Stomach (tissue), 9 donors: ENCODE results near the gene LTBR. TPM values are rescaled to one million over a fixed set of nuclear protein-coding genes. Genes with fewer than 3 reads are reported as not detected.

Source experiments
- DNase-seq, 2 donors: peaks; one replicate each; pipeline versions ENCODE4 v3.0.0 to v3.0.0-alpha.2; 2013 to 2019
- H3K27ac ChIP-seq, 5 donors: fragments of 200-600 bp in 4 of 5; sonication (generic) in 4 of 5; one replicate each; pipeline ENCODE4 v1.5.1; 2013 to 2019; ENCODE audit warnings: mild to moderate bottlenecking in 1 of 5, moderate library complexity in 1 of 5
- H3K27me3 ChIP-seq, 3 donors: fragments of 200-600 bp; sonication (generic); one replicate each; pipeline ENCODE4 v1.5.1; 2017 to 2019; ENCODE audit warnings: mixed run types in 1 of 3
- H3K36me3 ChIP-seq, 4 donors: fragments of 200-600 bp; sonication (generic); 1 replicate in 3 of 4; 2 replicates in 1 of 4; pipeline ENCODE4 v1.5.1; 2016 to 2019
- H3K4me1 ChIP-seq, 4 donors: fragments of 200-600 bp; sonication (generic); one replicate each; pipeline ENCODE4 v1.5.1; 2016 to 2019
- H3K4me3 ChIP-seq, 4 donors: fragments of 200-600 bp; sonication (generic) in 3 of 4; one replicate each; pipeline ENCODE4 v1.5.1; 2016 to 2019; ENCODE audit warnings: mild to moderate bottlenecking in 1 of 4
- H3K9me3 ChIP-seq, 4 donors: fragments of 200-600 bp; sonication (generic); one replicate each; pipeline ENCODE4 v1.5.1; 2016 to 2019
- CTCF ChIP-seq, 7 experiments: fragments of 450-650 bp in 4 of 7; fragments of 200-600 bp in 3 of 7; sonication (generic) in 3 of 7; IDR thresholded peaks; one replicate each; pipeline ENCODE4 v1.5.1; 2016 to 2019; ENCODE audit warnings: antibody characterized with exemption in 7 of 7, control low read depth in 2 of 7, mild to moderate bottlenecking in 1 of 7
- EP300 ChIP-seq: sonication (generic); formaldehyde crosslinking; IDR thresholded peaks from one replicate; pipeline ENCODE4 v1.6.1; 2017; ENCODE audit warnings: antibody characterized with exemption
- POLR2A ChIP-seq, 4 donors: fragments of 450-650 bp; IDR thresholded peaks; one replicate each; pipeline ENCODE4 v1.6.1; 2016; ENCODE audit warnings: antibody characterized with exemption in 4 of 4, control low read depth in 2 of 4, mild to moderate bottlenecking in 1 of 4, moderate library complexity in 1 of 4
- POLR2AphosphoS5 ChIP-seq, 3 donors: sonication (generic); formaldehyde crosslinking; IDR thresholded peaks; one replicate each; pipeline ENCODE4 v1.6.1; 2016; ENCODE audit warnings: antibody characterized with exemption in 3 of 3
- WGBS, 5 donors: extraction: QIAGEN DNeasy Blood & Tissue Kit in 3 of 5; methylation state at CpG; one replicate each; pipeline versions ENCODE4 v1.1.5 to v1.1.7; 2013 to 2018; 5-methylcytosine and 5-hydroxymethylcytosine counted together
- intact Hi-C: fragments of 100-400 bp; cut with DNase I; formaldehyde crosslinking; loops from one replicate; pipeline ENCODE4 v1.15.1; 2023; ENCODE audit warnings: low total_unique reads
- polyA plus RNA-seq, 3 donors: library from polyadenylated mRNA; stranded (reverse); fragments of 200-250 nt; gene quantifications; one replicate each; pipeline ENCODE4 v1.2.3, GENCODE V29; 2013
- total RNA-seq, 5 donors: library from RNA; depleted of rRNA; stranded (reverse); fragments of >200 nt; gene quantifications; one replicate each; pipeline versions ENCODE4 v1.1.0 to v1.2.3, GENCODE V29; 2014 to 2016
- donor health status: healthy with polysubstance abuse.
- donor health status: Bipolar disorder and iron deficiency.
- donor health status: healthy.

The LTBR gene
- total and polyA plus RNA-seq, 8 donors = 27.5 to 471 (median 62.3) TPM

DNA sequence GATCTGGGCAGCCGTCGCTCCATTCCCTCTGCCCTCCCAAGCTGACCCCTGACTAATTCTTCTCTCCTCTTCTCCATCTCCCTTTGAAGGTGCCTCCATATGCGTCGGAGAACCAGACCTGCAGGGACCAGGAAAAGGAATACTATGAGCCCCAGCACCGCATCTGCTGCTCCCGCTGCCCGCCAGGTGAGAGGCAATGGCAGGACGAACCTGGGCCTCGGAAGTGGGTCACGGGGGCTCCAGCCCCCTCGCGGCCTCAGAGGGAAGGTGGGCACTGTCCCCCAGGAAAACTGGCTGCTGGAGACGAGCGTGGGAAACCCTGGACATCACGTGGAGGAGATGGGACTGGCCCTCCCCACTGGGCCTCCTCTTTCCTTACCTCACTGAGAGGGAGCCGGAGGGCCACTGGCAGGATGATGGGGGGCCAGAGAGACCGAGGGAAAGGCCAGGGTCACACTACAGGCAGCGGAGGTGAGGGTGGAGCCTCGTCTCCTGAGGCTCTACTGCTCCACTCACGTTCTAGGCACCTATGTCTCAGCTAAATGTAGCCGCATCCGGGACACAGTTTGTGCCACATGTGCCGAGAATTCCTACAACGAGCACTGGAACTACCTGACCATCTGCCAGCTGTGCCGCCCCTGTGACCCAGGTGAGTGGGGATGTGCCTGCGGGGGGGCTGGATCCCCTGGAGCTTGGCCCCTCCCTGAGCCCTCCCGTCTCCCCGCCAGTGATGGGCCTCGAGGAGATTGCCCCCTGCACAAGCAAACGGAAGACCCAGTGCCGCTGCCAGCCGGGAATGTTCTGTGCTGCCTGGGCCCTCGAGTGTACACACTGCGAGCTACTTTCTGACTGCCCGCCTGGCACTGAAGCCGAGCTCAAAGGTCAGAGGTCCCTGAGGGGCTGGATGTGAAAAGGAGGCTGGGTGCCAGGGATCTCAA is 806 bp downstream of the LTBR start:
- H3K36me3 ChIP-seq = peaks cover 31 to 40% (median 37%) of the 10 kb centered on the region in 4 donors
- TF ChIP-seq CTCF (IDR thresholded peaks at IDR 0.05) (no peak), POLR2A (IDR thresholded peaks at IDR 0.05) (no peak), POLR2AphosphoS5 (IDR thresholded peaks at IDR 0.05) (peak in 1 of 3 donors; percentile 14), EP300 (no peak)
- H3K9me3 ChIP-seq = no peaks in the 10 kb centered on the region
- H3K27me3 ChIP-seq = no peaks in the 10 kb centered on the region
- H3K4me1 ChIP-seq = peaks cover 36 to 66% (median 48%) of the 10 kb centered on the region in 4 donors
- intact Hi-C loops = loop anchor here (10.0 kb wide), 1 partner anchor 50 kb away; no protein-coding TSS in a partner anchor
- H3K27ac ChIP-seq = peak overlapping the region; percentile 95 to 98 (median 96)
- no peak for DNase-seq
- peak overlapping the region; percentile 69 to 80 (median 76) for H3K4me3 ChIP-seq
- 22 to 40% (median 36%) methylated on average over 24 to 36 of the region's 36 CpGs for WGBS, 5 donors

DNA sequence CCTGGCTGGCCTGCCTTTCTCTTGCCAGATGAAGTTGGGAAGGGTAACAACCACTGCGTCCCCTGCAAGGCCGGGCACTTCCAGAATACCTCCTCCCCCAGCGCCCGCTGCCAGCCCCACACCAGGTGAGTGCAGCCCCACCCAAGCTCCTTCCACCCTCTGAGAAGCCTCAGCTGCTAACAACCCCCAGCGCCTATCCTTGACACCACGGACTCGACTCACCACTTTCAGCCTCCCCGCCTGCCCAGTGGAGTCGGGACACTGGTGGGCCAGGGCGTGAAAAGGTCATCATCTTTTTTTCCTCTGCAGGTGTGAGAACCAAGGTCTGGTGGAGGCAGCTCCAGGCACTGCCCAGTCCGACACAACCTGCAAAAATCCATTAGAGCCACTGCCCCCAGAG is 2.1 kb downstream of the LTBR start:
- H3K36me3 ChIP-seq = peaks cover 43 to 52% (median 49%) of the 10 kb centered on the region in 4 donors
- peaks cover 39 to 68% (median 50%) of the 10 kb centered on the region in 4 donors for H3K4me1 ChIP-seq
- TF ChIP-seq POLR2AphosphoS5 (IDR thresholded peaks at IDR 0.05) = no peak
- TF ChIP-seq POLR2A (IDR thresholded peaks at IDR 0.05) = no peak
- TF ChIP-seq CTCF (IDR thresholded peaks at IDR 0.05) = no peak
- no peak for TF ChIP-seq EP300
- intact Hi-C loops = loop anchor here (10.0 kb wide), 1 partner anchor 51 kb away; no protein-coding TSS in a partner anchor
- H3K27ac ChIP-seq = peak overlapping the region in 4 of 5 donors; percentile 19 to 97 (median 76)
- peak overlapping the region in 2 of 4 donors; percentile 69 to 74 for H3K4me3 ChIP-seq
- no peaks in the 10 kb centered on the region for H3K27me3 ChIP-seq
- DNase-seq = no peak
- no peaks in the 10 kb centered on the region for H3K9me3 ChIP-seq
- 58 to 81% (median 65%) methylated on average over 8 to 11 of the region's 11 CpGs for WGBS, 5 donors

GRCh38 chr12:6386491-6386890 is 2.5 kb downstream of the LTBR start:
- WGBS, 5 donors = 33 to 55% (median 44%) methylated on average over 1 of the region's 1 CpG
- no peak for DNase-seq
- Histone ChIP-seq H3K27ac (peak overlapping the region in 4 of 5 donors; percentile 11 to 97 (median 76)), H3K27me3 (no peaks in the 10 kb centered on the region), H3K9me3 (no peaks in the 10 kb centered on the region), H3K4me1 (peaks cover 39 to 72% (median 54%) of the 10 kb centered on the region in 4 donors), H3K4me3 (peak overlapping the region in 2 of 4 donors; percentile 69 to 74), H3K36me3 (peaks cover 48 to 57% (median 53%) of the 10 kb centered on the region in 4 donors)
- TF ChIP-seq CTCF (IDR thresholded peaks at IDR 0.05) (no peak), POLR2AphosphoS5 (IDR thresholded peaks at IDR 0.05) (no peak), EP300 (no peak), POLR2A (IDR thresholded peaks at IDR 0.05) (no peak)
- intact Hi-C loops = loop anchor here (10.0 kb wide), 1 partner anchor 52 kb away; no protein-coding TSS in a partner anchor

GRCh38 chr12:6387541-6387940 is 3.6 kb downstream of the LTBR start:
- H3K36me3 ChIP-seq = peaks cover 50 to 60% (median 55%) of the 10 kb centered on the region in 4 donors
- H3K9me3 ChIP-seq = no peaks in the 10 kb centered on the region
- no peaks in the 10 kb centered on the region for H3K27me3 ChIP-seq
- peak overlapping the region in 4 of 5 donors; percentile 4 to 32 (median 14) for H3K27ac ChIP-seq
- intact Hi-C loops = loop anchor here (10.0 kb wide), 1 partner anchor 53 kb away; no protein-coding TSS in a partner anchor
- no peak for DNase-seq
- WGBS, 5 donors = 73 to 83% (median 77%) methylated on average over 7 of the region's 7 CpGs
- TF ChIP-seq EP300 (no peak), POLR2A (IDR thresholded peaks at IDR 0.05) (no peak), CTCF (IDR thresholded peaks at IDR 0.05) (no peak), POLR2AphosphoS5 (IDR thresholded peaks at IDR 0.05) (no peak)
- peak overlapping the region in 1 of 4 donors; percentile 6 for H3K4me3 ChIP-seq
- peaks cover 49 to 83% (median 64%) of the 10 kb centered on the region in 4 donors for H3K4me1 ChIP-seq
